Neutrophil (primary cell): ENCODE results near the gene ITFG1.

Source experiments
- H3K27ac ChIP-seq: fragments of 200-600 bp; sonication (generic); 2 replicates; pipeline ENCODE4 v1.5.1; 2016; ENCODE audit warnings: mild to moderate bottlenecking, moderate library complexity
- H3K27me3 ChIP-seq: fragments of 200-600 bp; sonication (generic); 2 replicates; pipeline ENCODE4 v1.6.0; 2016; ENCODE audit warnings: mild to moderate bottlenecking
- H3K36me3 ChIP-seq: fragments of 200-600 bp; sonication (generic); 2 replicates; pipeline ENCODE4 v1.5.1; 2017
- H3K4me1 ChIP-seq, 2 experiments: fragments of 200-600 bp in 1 of 2; sonication (generic) in 1 of 2; 1 replicate in 1 of 2; 2 replicates in 1 of 2; pipeline versions ENCODE4 v1.5.1 to v1.6.1; 2013 to 2016; ENCODE audit warnings: low read depth in 1 of 2, low read length in 1 of 2, mild to moderate bottlenecking in 1 of 2, moderate library complexity in 1 of 2; ENCODE audit not compliant: control insufficient read depth in 1 of 2, insufficient read depth in 1 of 2
- H3K4me3 ChIP-seq, 2 experiments: fragments of 200-600 bp in 1 of 2; sonication (generic) in 1 of 2; 1 replicate in 1 of 2; 2 replicates in 1 of 2; pipeline ENCODE4 v1.5.1; 2013 to 2016; ENCODE audit warnings: low read depth in 1 of 2, low read length in 1 of 2, mild to moderate bottlenecking in 1 of 2, moderate library complexity in 1 of 2
- H3K9me3 ChIP-seq: fragments of 200-600 bp; sonication (generic); 2 replicates; pipeline ENCODE4 v1.5.1; 2016
- CTCF ChIP-seq: fragments of 200-600 bp; sonication (generic); IDR thresholded peaks from 2 replicates; pipeline ENCODE4 v1.5.1; 2016; ENCODE audit warnings: antibody characterized with exemption

Gene ITFG1

GRCh38 chr16:47382362-47382761, 78.5 kb downstream of the ITFG1 start:
- Histone ChIP-seq H3K36me3 (no peaks in the 10 kb centered on the region), H3K27me3 (no peaks in the 10 kb centered on the region)
- no peak for TF ChIP-seq CTCF

GRCh38 chr16:47377154-47377553, 83.7 kb downstream of the ITFG1 start:
- no peaks in the 10 kb centered on the region for H3K27me3 ChIP-seq
- no peak for TF ChIP-seq CTCF
- H3K36me3 ChIP-seq, result peaks cover 8% of the 10 kb centered on the region
- no peak overlapping the region for H3K4me3 ChIP-seq
- H3K4me1 ChIP-seq, result no peaks in the 10 kb centered on the region
- H3K27ac ChIP-seq, result no peak overlapping the region
- H3K9me3 ChIP-seq, result no peaks in the 10 kb centered on the region

More at GRCh38 chr16:47382362-47382761, 78.5 kb downstream of the ITFG1 start:
- Histone ChIP-seq H3K4me3 (no peak overlapping the region), H3K4me1 (no peaks in the 10 kb centered on the region), H3K9me3 (no peaks in the 10 kb centered on the region), H3K27ac (no peak overlapping the region)

GRCh38 chr16:47375423-47375822, 85.4 kb downstream of the ITFG1 start:
- no peak overlapping the region for H3K27ac ChIP-seq
- no peaks in the 10 kb centered on the region for H3K4me1 ChIP-seq
- TF ChIP-seq CTCF, result no peak
- H3K27me3 ChIP-seq, result no peaks in the 10 kb centered on the region
- H3K4me3 ChIP-seq, result no peak overlapping the region
- H3K9me3 ChIP-seq, result no peaks in the 10 kb centered on the region
- H3K36me3 ChIP-seq, result peaks cover 14% of the 10 kb centered on the region

- TF ChIP-seq CTCF, result no peak
- Histone ChIP-seq H3K4me3 (no peak overlapping the region), H3K4me1 (no peaks in the 10 kb centered on the region), H3K27ac (no peak overlapping the region), H3K9me3 (no peaks in the 10 kb centered on the region), H3K36me3 (peaks cover 16% of the 10 kb centered on the region), H3K27me3 (no peaks in the 10 kb centered on the region)
Observed at GRCh38 chr16:47374629-47375028, 86.2 kb downstream of the ITFG1 start.

GRCh38 chr16:47371271-47372014, 89.4 kb downstream of the ITFG1 start:
- Histone ChIP-seq H3K36me3 (peaks cover 16% of the 10 kb centered on the region), H3K9me3 (no peaks in the 10 kb centered on the region), H3K4me3 (no peak overlapping the region), H3K4me1 (no peaks in the 10 kb centered on the region), H3K27ac (no peak overlapping the region), H3K27me3 (no peaks in the 10 kb centered on the region)
- TF ChIP-seq CTCF, result no peak
